GM21529 (cell line): ENCODE measurements around the gene PCSK2.

ENCODE experiments used
- ATAC-seq: cut with Tn5 transposase; IDR thresholded peaks from one replicate; pipeline ENCODE4 v1.9.1; 2021; ENCODE audit not compliant: unreplicated experiment

The PCSK2 gene

DNA sequence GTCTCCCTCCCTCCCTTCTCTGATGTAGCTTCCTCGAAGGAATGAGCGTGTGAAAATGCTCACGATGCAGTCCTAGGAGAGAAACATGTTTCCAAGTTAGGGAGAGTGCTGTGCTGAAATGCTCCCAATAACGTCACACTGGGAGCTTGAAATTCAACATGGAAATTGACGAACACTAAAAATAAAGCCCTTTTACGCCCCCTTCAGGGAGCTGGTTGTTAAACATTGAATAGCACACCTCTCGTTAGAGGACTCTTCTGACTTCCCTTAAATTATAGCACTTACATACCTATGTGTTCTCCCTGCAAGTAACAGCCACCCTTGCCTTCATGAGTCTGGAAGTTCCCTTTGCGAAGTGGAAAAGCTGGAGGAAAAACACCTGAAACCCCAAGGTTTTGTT is 215.7 kb downstream of the PCSK2 start:
- ATAC-seq = no peak

DNA sequence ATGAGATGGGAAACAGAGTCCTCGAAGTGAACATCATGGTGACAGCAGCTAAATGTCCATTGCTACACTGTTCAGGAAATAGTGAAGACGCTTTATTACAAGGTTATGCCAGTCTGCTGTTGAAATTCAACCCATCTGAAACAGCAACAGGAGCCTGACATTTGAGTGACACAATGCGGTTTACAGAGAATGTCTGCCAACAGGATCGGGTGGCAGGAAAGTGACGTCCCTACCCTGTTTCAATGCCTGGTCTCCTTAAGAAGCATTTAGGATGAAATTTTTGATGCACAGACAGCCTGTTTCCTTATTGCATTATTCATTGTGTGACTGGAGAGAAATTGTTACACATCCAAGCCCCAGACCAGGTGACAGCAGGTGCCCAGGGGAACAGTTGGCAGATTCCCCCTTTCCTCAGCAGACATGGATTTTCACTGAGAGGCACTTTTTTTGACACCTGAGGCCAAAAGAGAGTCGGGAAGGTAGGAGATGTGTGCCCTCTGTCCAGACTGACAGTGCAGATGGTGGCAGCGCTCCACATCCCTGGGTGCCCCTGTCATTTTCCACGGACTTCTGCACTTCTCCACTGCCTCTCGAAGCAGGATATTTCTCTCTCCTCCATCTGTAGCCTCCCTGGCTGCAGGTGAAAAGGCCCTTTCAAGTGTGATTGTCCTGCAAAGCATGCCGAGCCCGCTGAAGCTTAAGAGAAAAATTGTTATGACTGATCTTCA is 216.5 kb downstream of the PCSK2 start:
- no peak for ATAC-seq

DNA sequence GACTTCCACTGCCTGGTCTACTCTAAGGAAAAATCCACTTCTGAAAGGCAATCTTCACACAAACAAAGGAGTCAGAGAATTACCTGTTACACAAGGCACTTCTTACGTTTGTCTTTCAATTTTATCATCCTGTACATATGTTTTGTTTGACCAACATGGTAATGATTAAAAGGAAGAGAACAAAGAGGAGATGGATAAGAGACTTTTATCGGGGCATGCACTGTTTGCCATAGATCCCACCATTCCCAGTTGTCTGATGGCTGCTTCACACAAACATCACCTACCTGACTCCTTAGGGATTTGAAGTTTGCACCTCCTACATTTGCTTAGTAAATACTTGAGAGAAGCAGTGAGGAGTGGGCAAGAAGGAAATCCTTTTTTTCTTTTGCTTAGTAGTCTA is 217.3 kb downstream of the PCSK2 start:
- no peak for ATAC-seq

DNA sequence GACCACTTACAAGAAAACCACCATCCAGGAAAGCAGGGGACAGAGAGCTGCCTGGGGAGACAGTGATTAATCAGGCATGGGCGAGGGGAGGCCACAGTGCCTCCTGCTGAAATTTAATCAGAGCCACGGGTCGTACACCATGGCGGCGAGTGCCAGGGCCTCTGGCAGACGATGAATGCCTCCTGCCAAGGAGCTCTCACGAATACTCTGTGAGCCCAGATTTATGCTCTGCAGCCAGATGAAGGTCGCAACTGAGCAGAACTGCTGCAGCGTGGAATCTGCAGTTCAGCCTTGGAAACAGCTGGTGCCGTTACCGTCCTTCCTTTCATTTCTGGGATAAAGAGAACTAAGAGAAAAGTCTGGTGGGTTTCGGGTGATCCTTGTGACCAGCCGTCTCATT is 218.7 kb downstream of the PCSK2 start:
- ATAC-seq = no peak

DNA sequence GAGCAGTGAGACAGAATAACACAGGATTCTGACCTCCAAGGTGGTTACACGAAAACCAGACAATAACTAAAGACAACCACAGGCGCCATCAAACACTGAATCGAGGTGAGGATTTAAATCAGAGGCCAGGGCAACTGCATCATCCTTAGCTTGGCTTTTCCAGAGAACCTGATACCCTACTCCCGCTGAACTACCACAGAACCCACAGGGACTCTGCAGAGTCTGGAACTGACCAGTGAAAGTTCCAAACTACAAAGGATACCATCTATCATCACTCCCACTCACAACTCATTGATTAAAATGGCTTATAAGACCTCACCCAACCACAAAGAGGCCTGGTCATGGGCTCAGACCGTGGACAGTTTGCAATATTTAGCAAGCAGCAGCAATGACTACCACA is 219.3 kb downstream of the PCSK2 start:
- no peak for ATAC-seq

DNA sequence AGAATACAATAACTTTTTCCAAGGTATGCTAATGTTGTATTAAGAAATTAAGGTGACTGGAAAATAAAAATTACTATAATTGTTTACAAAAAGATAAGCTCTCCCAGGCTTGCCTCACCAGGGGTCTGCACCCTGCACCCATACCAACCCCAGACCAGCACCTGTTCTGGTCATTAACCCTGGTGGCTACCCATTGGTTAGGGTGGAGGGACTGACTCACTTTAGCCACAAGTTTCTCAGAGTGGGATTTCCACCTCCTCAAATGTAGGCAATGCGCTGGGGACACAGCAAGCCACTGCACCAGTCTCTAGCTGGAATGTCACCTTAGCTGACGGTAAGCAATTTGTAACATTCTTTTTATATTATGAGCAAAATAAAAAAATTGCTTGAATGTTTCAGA is 221.2 kb downstream of the PCSK2 start:
- ATAC-seq = no peak

DNA sequence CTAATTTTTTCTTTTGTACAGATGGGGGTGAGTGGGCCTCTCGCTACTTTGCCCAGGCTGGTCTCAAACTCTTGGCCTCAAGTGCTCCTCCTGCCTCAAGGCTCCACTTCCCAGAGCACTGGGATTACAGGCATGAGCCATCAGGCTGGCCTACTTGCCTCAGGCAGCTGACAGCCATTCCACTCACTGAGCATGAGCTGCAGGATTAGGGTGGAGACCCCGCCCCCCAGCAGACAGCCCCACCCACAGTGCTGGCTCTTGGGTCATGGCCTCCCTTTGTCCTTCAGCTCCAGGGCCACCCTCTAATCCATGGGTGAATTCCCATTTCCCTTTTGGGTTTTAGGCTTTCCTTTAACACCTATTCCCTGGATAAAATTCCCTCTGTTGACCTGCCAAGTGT is 222.2 kb downstream of the PCSK2 start:
- ATAC-seq = no peak

DNA sequence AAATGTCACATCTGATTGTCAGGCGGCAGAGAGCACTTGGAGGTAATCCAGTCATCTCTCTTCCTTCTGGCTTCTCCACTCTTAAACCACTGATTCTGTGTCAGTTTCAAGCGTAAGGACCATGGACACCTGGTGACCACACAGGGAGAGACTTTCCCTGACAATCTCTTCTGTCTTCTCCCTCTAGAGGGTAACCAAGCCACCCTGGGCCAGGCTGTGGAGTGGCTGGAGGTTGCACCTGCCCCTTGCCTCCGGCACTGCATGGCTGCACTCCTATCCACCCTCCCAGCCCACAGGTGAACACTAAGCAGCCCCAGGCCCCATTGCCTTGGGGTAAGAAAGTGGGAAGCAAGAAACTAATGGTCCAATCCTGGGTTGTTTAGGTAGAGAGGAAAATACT is 225.6 kb downstream of the PCSK2 start:
- no peak for ATAC-seq

DNA sequence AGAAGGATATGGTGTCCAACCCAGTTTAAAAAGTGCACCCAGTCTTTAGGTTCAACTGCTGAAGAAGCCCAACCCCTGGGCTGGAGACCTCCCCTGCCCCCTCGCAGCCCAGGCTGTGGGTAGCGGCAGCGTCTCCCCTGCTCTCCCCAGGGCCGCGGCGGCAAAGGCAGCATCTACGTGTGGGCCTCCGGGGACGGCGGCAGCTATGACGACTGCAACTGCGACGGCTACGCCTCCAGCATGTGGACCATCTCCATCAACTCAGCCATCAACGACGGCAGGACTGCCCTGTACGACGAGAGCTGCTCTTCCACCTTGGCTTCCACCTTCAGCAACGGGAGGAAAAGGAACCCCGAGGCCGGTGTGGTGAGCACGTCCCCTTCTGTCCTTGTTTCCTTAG is 226.8 kb downstream of the PCSK2 start:
- no peak for ATAC-seq

DNA sequence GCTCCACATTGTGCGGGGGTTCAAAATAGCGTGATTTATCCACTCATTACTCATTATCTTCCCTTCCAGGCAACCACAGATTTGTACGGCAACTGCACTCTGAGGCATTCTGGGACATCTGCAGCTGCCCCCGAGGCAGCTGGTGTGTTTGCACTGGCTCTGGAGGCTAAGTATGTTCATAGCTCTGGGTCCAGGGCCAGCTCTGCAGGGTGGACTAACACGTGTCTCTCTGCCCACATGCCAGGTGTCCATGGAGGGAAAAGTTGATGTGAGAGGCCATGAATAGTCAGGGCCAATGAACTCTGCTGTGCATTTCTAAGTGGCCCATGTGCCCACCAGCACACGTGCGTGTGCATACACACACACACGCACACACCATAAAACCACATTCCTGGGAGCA is 229.4 kb downstream of the PCSK2 start:
- no peak for ATAC-seq

DNA sequence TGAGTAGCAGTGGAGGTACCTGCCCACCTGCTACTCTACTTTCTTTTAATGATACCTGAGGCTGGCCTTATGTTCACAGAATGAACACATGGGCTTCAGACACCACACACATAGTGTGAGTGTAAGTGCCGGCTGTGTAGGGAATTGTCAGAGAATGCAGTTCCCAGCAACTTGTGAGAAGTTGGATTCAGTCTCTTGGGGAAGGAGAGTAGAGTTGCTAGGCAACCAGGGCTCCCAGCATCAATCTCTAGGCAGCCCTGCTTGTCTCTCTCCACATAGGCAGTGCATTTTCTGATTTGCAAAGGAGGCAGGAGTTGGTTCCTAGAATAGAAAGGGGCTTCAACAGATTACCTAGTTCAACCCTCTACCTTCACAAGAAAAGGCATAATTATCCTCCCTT is 230.2 kb downstream of the PCSK2 start:
- ATAC-seq = no peak

DNA sequence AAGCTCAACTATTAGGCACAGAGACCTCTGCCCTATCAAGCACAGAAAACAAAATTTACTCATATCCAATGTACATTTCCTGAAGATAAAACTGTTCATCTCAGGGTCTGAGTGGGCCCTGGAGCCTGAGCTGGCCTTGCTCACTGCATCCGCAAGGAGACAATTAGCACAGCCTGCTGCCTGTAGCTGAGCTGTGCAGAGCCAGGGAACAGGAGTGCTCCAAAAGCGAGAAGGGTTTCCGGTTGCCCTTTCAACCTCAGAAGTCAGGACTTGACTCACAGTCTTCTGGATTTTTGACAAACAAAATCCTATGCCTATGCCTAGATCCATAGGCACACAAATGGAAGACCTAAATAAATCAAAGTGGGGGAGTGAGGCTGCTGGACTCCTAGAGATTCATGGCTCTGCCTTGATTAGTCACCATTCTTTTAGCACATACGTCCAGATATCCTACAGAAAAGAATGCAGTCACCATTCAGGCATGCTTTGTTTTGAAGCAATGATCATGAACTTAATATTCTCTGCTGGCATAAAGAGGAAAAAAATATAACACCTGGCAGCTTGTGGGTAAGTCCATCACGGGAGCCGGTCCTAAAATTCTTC is 230.8 kb downstream of the PCSK2 start:
- no peak for ATAC-seq

DNA sequence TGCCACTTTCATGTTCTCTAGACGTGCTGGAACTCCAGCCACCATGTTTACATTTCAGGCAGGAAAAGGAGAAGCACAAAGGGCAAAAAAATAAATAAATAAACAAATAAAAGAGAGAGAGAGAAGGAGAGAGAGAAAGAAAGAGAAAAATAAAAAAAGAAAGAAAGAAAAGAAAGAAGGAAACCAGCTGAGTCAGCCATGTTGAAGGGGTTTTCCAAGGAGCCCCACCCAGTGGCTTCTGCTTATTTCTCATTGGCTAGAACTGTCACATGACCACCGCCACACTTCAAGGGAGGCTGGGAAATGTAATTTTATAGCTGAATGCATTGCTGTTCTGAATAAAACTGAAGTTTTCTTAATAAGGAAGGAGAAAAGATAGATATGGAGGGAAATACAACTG is 233.3 kb downstream of the PCSK2 start:
- no peak for ATAC-seq

DNA sequence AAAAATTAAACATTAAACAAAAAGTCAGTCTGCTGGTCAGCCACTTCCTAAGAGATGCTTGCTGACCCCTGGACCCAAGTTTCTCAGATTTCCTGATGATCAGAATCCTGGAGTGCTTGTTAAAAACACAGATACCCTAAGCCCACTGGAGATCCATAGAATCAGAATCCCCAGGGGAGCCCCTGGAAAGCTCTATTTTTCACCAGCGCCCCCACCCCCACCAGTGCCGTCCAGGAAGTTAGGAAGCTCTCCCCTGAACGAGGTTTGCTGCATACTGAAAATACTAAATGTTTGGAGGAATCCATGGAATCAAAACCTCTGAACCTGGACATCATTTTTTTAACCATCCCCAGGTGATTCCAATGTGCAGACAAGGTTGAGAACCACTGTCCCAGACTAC is 235.1 kb downstream of the PCSK2 start:
- no peak for ATAC-seq

DNA sequence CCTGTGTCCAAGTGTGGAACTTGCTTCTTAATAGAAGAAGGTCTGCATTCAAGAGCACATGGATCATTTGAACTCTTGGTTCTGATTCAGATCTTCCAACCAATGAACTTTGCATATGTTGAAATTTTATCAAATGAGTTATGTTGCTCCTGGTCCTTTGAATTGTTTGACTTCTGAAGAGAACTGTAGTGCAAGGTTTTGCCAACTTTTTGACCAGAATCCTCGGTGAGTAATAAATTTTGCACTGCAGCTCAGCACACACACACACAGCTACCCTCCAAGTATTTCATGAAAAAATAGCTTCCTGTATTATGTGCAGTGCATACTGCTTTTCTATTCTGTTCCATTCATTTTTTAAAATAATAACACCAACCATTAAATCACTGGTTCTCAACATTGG is 236.9 kb downstream of the PCSK2 start:
- no peak for ATAC-seq

DNA sequence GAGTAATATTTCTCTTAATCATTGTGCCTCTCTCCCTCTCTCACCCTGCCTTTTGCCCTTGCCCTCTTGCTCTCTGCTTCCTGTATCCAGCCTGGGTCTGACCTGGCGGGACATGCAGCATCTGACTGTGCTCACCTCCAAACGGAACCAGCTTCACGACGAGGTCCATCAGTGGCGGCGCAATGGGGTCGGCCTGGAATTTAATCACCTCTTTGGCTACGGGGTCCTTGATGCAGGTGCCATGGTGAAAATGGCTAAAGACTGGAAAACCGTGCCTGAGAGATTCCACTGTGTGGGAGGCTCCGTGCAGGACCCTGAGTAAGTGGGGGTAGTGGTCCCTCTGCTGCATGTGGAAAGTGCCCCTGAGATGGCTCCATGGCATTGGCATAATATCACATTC is 238.4 kb downstream of the PCSK2 start:
- ATAC-seq = no peak

DNA sequence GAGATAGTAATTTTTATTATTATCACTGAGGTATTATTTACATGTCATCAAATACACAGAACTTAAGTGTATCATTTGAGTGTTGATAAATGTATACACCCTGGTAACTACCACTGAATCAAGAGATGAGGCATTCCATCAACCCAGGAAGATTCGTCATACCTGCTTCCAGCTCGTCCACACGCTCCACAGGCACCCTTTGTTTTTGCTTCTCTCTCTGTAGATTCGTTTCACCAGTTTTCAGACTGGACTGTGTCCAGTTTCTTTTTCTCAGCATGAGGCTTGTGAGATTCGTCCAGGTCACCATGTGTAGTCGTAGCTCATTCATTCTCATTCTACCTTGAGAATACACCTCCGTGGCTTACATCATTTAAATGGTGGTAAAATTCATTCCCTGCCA is 239.8 kb downstream of the PCSK2 start:
- no peak for ATAC-seq

DNA sequence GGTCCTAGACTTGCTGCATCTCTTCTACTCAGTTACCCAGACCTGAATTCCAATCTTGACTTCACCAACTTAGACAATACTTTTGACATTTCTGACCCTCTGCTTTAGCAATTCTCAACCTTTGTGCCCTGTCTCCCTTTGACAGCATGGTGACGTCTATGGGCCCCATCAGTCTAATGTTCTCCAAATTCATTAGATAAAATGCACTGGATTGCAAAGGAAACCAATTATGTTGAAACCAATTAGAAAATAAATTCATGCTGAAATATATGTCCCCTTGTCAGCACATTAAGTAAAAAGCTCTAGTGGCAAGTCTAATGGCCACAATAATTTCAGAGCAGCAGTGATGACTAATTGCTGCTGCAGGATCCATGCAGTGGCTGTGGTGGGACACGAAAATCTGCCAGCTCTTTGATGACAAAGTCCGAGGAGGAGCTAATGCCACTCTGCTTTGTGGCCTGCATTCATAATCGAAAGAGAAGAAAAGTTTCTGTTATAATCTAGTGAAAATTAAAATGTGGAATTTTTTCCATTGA is 240.3 kb downstream of the PCSK2 start:
- ATAC-seq = no peak

DNA sequence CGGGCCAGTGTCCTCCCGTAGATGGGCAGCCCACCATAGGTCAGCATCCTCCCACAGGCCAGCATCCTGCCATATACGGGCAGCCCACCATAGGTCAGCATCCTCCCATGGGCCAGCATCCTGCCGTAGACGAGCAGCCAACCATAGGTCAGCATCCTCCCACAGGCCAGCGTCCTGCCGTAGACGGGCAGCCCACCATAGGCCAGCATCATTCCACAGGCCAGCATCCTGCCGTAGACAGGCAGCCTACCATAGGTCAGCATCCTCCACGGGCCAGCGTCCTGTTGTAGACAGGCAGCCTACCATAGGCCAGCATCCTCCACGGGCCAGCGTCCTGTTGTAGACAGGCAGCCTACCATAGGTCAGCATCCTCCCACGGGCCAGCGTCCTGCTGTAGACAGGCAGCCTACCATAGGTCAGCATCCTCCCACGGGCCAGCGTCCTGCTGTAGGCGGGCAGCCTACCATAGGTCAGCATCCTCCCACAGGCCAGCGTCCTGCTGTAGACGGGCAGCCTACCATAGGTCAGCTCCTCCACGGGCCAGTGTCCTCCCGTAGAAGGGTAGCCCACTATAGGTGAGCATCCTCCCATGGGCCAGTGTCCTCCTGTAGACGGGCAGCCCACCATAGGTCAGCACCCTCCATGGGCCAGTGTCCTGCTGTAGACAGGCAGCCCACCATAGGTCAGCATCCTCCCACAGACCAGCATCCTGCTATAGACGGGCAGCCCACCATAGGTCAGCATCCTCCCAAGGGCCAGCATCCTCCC is 241.4 kb downstream of the PCSK2 start:
- ATAC-seq = no peak

DNA sequence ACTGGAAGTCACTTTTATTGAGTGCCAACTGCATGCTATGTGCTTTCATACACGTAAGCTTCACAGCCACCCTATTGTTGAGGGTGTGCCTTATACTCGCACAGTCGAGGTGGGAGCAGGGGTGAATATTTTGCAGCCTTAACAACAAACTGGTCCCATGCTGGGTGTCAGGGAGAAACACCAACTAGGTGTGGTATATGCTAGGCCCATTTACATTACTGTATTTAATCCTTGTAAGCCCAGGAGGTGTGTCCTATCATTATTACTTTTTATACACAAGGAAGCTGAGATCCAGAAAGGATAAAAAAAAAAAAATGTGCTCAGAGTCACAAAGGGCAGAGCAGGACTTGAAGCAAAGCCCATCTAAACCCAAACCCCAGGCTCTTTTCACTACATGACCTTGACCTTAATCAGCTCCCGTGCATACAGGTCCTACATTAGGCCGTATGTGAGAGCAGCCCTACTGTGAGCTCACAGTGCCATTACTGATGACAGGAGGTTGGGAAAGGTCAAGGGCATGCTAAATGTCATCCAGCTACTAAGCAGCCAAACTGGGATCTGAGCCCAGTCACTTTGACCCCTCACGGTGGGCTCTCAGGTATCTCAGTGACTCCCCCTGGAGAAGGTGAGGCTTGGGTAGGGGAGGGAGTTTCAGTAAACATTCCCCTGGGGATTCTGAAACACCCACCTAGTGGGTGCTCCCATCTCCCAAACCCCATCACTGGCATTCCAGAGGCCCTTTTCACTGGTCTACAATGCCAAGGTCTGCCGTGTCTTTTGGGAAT is 242.6 kb downstream of the PCSK2 start:
- ATAC-seq = no peak

DNA sequence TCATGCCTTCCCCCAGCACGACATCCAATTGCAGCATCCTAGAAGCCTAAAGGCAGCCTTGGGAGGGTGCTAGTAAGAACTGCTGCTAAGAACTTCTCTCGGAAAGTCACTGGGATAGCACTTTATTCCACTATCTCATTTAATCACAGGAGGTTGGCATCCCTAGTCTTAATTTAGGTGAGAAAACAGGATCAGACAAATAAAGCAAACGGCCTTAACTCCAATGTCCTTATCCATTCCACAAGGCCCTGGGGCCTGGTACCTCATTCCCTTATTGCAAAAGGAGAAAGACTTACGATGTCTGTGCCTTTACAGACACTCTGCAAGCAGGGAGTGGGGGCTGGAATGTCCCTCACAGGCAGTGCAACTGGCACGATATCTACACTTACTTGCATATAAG is 243.7 kb downstream of the PCSK2 start:
- ATAC-seq = no peak
